Progenitor cell of endocrine pancreas (in vitro differentiated cells): ENCODE measurements around the gene CUX1. TPM values are rescaled to one million over a fixed set of nuclear protein-coding genes. Genes with fewer than 3 reads are reported as not detected.

Experiments used
- DNase-seq: peaks from one replicate; pipeline ENCODE4 v3.0.0; 2021; ENCODE audit warnings: low spot score; ENCODE audit not compliant: unreplicated experiment
- H3K27ac Mint-ChIP-seq: 2 replicates; pipeline ENCODE4 v1.8.0; 2021; ENCODE audit warnings: mild to moderate bottlenecking, moderate library complexity, mixed read lengths
- H3K27me3 Mint-ChIP-seq: 2 replicates; pipeline ENCODE4 v1.8.0; 2021; ENCODE audit warnings: mixed read lengths
- H3K36me3 Mint-ChIP-seq: 2 replicates; pipeline ENCODE4 v1.8.0; 2022; ENCODE audit warnings: mixed read lengths; ENCODE audit not compliant: insufficient read depth
- H3K4me1 Mint-ChIP-seq: 2 replicates; pipeline ENCODE4 v1.8.0; 2021; ENCODE audit warnings: low read depth, mixed read lengths
- H3K4me3 Mint-ChIP-seq: 2 replicates; pipeline ENCODE4 v1.8.0; 2021; ENCODE audit warnings: low read depth, mild to moderate bottlenecking, moderate library complexity, mixed read lengths
- H3K9me3 Mint-ChIP-seq: 2 replicates; pipeline ENCODE4 v1.8.0; 2021; ENCODE audit warnings: low read depth, mixed read lengths
- CTCF ChIP-seq: fragments of 200-600 bp; sonication (generic); IDR thresholded peaks from one replicate; pipeline ENCODE4 v1.5.0; 2021; ENCODE audit warnings: antibody characterized with exemption, mild to moderate bottlenecking; ENCODE audit not compliant: unreplicated experiment
- total RNA-seq: library from RNA; stranded (reverse); gene quantifications from 2 replicates; pipeline ENCODE4 v1.2.1, GENCODE V29; 2021

The CUX1 gene
- total RNA-seq, 1 donor from 2014 or later = 103 TPM

DNA sequence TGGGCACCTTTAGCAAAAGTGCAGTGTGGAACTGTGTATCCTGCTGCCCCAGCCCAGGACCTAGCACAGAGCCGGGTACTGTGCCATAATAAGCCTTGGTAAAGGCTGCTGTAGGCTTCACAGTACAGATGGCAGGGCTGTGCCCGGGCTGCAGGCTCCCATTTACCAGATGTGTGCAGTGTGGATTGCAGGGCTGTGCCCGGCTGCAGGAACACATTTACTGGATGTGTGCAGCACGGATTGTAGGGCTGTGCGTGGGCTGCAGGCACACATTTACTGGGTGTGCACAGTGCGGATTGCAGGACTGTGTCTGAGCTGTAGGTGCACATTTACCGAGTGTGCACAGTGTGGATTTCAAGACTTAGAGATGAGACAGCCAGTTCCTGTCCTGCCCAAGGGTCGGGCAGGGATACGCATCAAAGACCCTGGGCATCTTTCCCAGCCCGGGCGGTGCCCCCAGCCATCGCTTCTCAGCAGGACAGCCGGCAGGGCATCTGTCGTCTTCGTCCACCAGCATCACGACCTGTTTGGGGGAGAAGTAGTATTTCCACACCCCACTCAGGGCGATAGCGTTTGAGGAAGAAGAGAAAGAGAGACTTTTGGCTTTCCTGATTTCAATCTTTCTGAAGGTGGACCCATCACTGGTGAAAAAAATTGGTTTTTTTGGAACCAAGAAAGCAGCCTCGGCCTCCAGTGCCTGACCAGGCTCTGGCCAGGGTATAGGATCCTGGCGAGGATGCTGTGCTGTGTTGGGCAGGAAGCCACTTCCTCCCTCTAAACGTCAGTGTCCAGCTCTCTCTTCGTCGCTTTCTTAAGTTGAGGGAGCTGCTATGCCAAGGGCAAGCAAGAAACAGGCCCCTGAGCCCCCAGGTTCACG is 180.8 kb downstream of the CUX1 start:
- Mint-ChIP-seq H3K27ac (no peak overlapping the region), H3K9me3 (no peaks in the 10 kb centered on the region)
- no peak for DNase-seq

DNA sequence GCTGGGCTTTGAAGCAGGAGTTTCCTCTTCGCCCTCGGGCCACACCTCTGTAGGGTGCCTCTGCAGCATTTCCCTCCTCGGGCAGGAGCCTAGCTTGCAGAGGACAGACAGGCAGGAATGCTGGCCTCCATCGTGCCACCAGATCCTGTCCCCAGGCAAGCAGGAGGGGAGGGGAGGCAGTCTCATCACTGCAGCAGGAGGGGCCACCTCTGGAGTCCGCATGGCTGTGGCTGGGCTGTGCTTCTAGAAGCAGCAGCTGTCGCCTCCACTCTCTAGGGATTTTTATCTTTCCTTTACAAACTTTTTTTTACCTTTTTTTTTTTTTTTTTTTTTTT is 181.4 kb downstream of the CUX1 start:
- Mint-ChIP-seq H3K27me3 (no peaks in the 10 kb centered on the region), H3K4me3 (no peak overlapping the region), H3K36me3 (peaks cover 2% of the 10 kb centered on the region), H3K4me1 (no peaks in the 10 kb centered on the region), H3K27ac (no peak overlapping the region), H3K9me3 (no peaks in the 10 kb centered on the region)
- DNase-seq = no peak
- no peak for TF ChIP-seq CTCF

More for the DNA sequence above, 180.8 kb downstream of the CUX1 start:
- H3K4me1 Mint-ChIP-seq = no peaks in the 10 kb centered on the region
- no peak for TF ChIP-seq CTCF
- H3K27me3 Mint-ChIP-seq = no peaks in the 10 kb centered on the region
- H3K36me3 Mint-ChIP-seq = peaks cover 2% of the 10 kb centered on the region
- H3K4me3 Mint-ChIP-seq = no peak overlapping the region

- no peak for TF ChIP-seq CTCF
- Mint-ChIP-seq H3K9me3 (no peaks in the 10 kb centered on the region), H3K4me3 (no peak overlapping the region), H3K27ac (no peak overlapping the region), H3K36me3 (peaks cover 2% of the 10 kb centered on the region), H3K27me3 (no peaks in the 10 kb centered on the region), H3K4me1 (no peaks in the 10 kb centered on the region)
- no peak for DNase-seq
These were observed 182.0 kb downstream of the CUX1 start for GRCh38 chr7:101999393-101999792.

GRCh38 chr7:102000123-102000522 is 182.7 kb downstream of the CUX1 start:
- no peak for DNase-seq
- Mint-ChIP-seq H3K4me3 (no peak overlapping the region), H3K9me3 (no peaks in the 10 kb centered on the region), H3K36me3 (peaks cover 2% of the 10 kb centered on the region), H3K27ac (no peak overlapping the region), H3K4me1 (no peaks in the 10 kb centered on the region), H3K27me3 (no peaks in the 10 kb centered on the region)
- no peak for TF ChIP-seq CTCF

- Mint-ChIP-seq H3K9me3 (no peaks in the 10 kb centered on the region), H3K27me3 (no peaks in the 10 kb centered on the region), H3K36me3 (peaks cover 6% of the 10 kb centered on the region), H3K27ac (no peak overlapping the region), H3K4me1 (no peaks in the 10 kb centered on the region), H3K4me3 (no peak overlapping the region)
- no peak for DNase-seq
- TF ChIP-seq CTCF = no peak
These were observed 186.8 kb downstream of the CUX1 start for GRCh38 chr7:102004229-102004628.
